Common myeloid progenitor, CD34-positive (primary cell): Measurements from ENCODE around the gene NRP2.

ENCODE experiments used
- CTCF ChIA-PET: fragments of 350-600 bp; sonication (Branson Sonifier 250); formaldehyde crosslinking; loops from one replicate; lab custom pipeline; 2021; ENCODE audit warnings: antibody characterized with exemption; lab: Charles Lee
- POLR2A ChIA-PET: fragments of 350-600 bp; sonication (Branson Sonifier 250); formaldehyde crosslinking; loops from one replicate; lab custom pipeline; 2021; ENCODE audit warnings: antibody characterized with exemption; lab: Charles Lee
- DNase-seq, 3 donors: peaks; one replicate each; pipeline versions ENCODE4 v3.0.0 to v3.0.0-alpha.2; 2013
- H3K27ac ChIP-seq, 2 experiments: 1 replicate in 1 of 2; 2 replicates in 1 of 2; pipeline ENCODE4 v1.7.0; 2013; ENCODE audit warnings: inconsistent platforms in 2 of 2, low read length in 2 of 2, mild to moderate bottlenecking in 2 of 2, low read depth in 1 of 2, moderate library complexity in 1 of 2; ENCODE audit not compliant: severe bottlenecking in 2 of 2, insufficient read depth in 1 of 2, poor library complexity in 1 of 2
- H3K27me3 ChIP-seq, 5 experiments: replicated peaks in 2 of 5; 1 replicate in 3 of 5; 2 replicates in 2 of 5; pipeline versions ENCODE4 v1.6.1 to v1.7.0; 2013; ENCODE audit warnings: low read length in 4 of 5, mild to moderate bottlenecking in 2 of 5, moderate library complexity in 2 of 5, inconsistent platforms in 1 of 5; ENCODE audit not compliant: insufficient read depth in 5 of 5, control insufficient read depth in 4 of 5
- H3K36me3 ChIP-seq, 4 experiments: 1 replicate in 2 of 4; 2 replicates in 2 of 4; pipeline versions ENCODE4 v1.6.1 to v1.7.0; 2013; ENCODE audit warnings: low read length in 3 of 4, control low read depth in 1 of 4, mild to moderate bottlenecking in 1 of 4; ENCODE audit not compliant: control insufficient read depth in 4 of 4, insufficient read depth in 4 of 4
- H3K4me1 ChIP-seq, 4 experiments: 1 replicate in 3 of 4; 2 replicates in 1 of 4; pipeline versions ENCODE4 v1.6.1 to v1.7.1; 2013; ENCODE audit warnings: low read length in 3 of 4, mild to moderate bottlenecking in 3 of 4, control low read depth in 1 of 4, inconsistent platforms in 1 of 4, moderate library complexity in 1 of 4; ENCODE audit not compliant: control insufficient read depth in 4 of 4, insufficient read depth in 4 of 4; ENCODE audit errors: control extremely low read depth in 1 of 4
- H3K4me3 ChIP-seq, 7 experiments: 1 replicate in 4 of 7; 2 replicates in 3 of 7; pipeline versions ENCODE4 v1.5.1 to v1.7.0; 2013; ENCODE audit warnings: mild to moderate bottlenecking in 7 of 7, low read length in 6 of 7, moderate library complexity in 6 of 7, inconsistent platforms in 2 of 7, low read depth in 2 of 7, control low read depth in 1 of 7; ENCODE audit not compliant: insufficient read depth in 4 of 7, control insufficient read depth in 1 of 7; ENCODE audit errors: extremely low read depth in 1 of 7
- H3K9me3 ChIP-seq, 5 experiments: 1 replicate in 4 of 5; 2 replicates in 1 of 5; pipeline versions ENCODE4 v1.6.1 to v1.7.1; 2013; ENCODE audit warnings: low read length in 4 of 5, mild to moderate bottlenecking in 2 of 5, inconsistent platforms in 1 of 5, low read depth in 1 of 5, moderate library complexity in 1 of 5; ENCODE audit not compliant: control insufficient read depth in 4 of 5, insufficient read depth in 2 of 5; ENCODE audit errors: control extremely low read depth in 1 of 5
- WGBS: methylation state at CpG from one replicate; pipeline ENCODE4 v1.1.5; 2013; ENCODE audit not compliant: insufficient coverage; 5-methylcytosine and 5-hydroxymethylcytosine counted together

The NRP2 gene

GRCh38 chr2:205744074-205744591 lies 61.8 kb downstream of the NRP2 start:
- Histone ChIP-seq H3K4me3 (no peak overlapping the region), H3K27ac (no peak overlapping the region), H3K4me1 (peaks cover 0 to 5% (median 0%) of the 10 kb centered on the region in 4 experiments), H3K9me3 (no peaks in the 10 kb centered on the region), H3K36me3 (no peaks in the 10 kb centered on the region), H3K27me3 (no peaks in the 10 kb centered on the region)
- POLR2A ChIA-PET: no interaction called here
- no peak for DNase-seq
- 100% methylated on average over 5 of the region's 7 CpGs for WGBS
- CTCF ChIA-PET: interaction anchor here (1.4 kb wide), 1 partner anchor 13 kb away, joined by 3 read pairs; no protein-coding TSS in a partner anchor

DNA sequence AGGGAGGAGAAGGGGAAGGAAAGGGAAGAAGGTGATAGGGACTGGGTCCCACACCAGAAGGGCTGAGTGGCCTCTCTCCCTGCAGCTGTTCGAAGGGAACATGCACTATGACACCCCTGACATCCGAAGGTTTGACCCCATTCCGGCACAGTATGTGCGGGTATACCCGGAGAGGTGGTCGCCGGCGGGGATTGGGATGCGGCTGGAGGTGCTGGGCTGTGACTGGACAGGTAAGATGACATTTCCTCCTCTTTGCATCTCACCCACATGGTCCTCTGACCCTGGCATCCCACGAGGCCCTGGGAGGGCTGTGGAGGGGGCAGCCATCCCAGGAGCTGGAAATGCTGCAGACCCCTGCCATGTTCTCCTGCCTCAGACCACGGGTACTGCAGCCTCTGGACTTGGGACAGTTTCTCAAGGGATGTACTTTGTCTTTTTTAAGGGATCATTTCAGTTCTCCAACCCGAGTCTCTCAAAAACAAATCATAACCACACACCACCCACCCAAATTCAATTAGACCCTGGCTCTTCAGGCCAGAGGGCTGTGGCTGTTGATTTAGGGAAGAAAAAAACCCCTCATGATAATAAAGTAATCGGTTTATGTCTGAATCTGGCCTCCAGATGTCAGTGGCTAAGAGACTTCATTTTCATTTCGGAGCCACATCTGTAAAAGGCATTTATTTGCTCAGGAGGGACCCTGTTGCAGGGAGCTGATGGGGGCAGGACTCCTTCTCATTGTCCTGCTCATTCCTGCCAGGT lies 63.5 kb downstream of the NRP2 start:
- Histone ChIP-seq H3K4me3 (no peak overlapping the region), H3K9me3 (no peaks in the 10 kb centered on the region), H3K27ac (no peak overlapping the region), H3K36me3 (no peaks in the 10 kb centered on the region), H3K4me1 (peaks cover 0 to 5% (median 0%) of the 10 kb centered on the region in 4 experiments), H3K27me3 (no peaks in the 10 kb centered on the region)
- POLR2A ChIA-PET: no interaction called here
- 98% methylated on average over 11 of the region's 14 CpGs for WGBS
- no peak for DNase-seq
- CTCF ChIA-PET: interaction anchor here (0.5 to 1.6 kb wide), 2 partner anchors 10 to 60 kb away, joined by 3 to 4 read pairs; no protein-coding TSS in a partner anchor

- 87% methylated on average over 5 of the region's 7 CpGs for WGBS
- Histone ChIP-seq H3K4me1 (peaks cover 0 to 5% (median 0%) of the 10 kb centered on the region in 4 experiments), H3K9me3 (no peaks in the 10 kb centered on the region), H3K27ac (no peak overlapping the region), H3K4me3 (no peak overlapping the region), H3K36me3 (no peaks in the 10 kb centered on the region), H3K27me3 (no peaks in the 10 kb centered on the region)
- POLR2A ChIA-PET: no interaction called here
- DNase-seq: no peak
- CTCF ChIA-PET: interaction anchor here (1.6 to 1.8 kb wide), 2 partner anchors 11 kb away, joined by 4 read pairs; no protein-coding TSS in a partner anchor
Observed at GRCh38 chr2:205746420-205746785, 64.1 kb downstream of the NRP2 start.

- no peak overlapping the region for H3K27ac ChIP-seq
- no peak overlapping the region for H3K4me3 ChIP-seq
- DNase-seq: no peak
- no peaks in the 10 kb centered on the region for H3K9me3 ChIP-seq
- H3K36me3 ChIP-seq: no peaks in the 10 kb centered on the region
- 95% methylated on average over 8 of the region's 11 CpGs for WGBS
- peaks cover 0 to 5% (median 0%) of the 10 kb centered on the region in 4 experiments for H3K4me1 ChIP-seq
- H3K27me3 ChIP-seq: no peaks in the 10 kb centered on the region
- CTCF ChIA-PET: interaction anchor here (1.8 kb wide), 1 partner anchor 10 kb away, joined by 4 read pairs; no protein-coding TSS in a partner anchor
- POLR2A ChIA-PET: no interaction called here
Observed at GRCh38 chr2:205747829-205748386, 65.6 kb downstream of the NRP2 start.

GRCh38 chr2:205748639-205749038 lies 66.3 kb downstream of the NRP2 start:
- DNase-seq: no peak
- Histone ChIP-seq H3K27ac (no peak overlapping the region), H3K4me3 (no peak overlapping the region), H3K27me3 (peaks cover 0 to 3% (median 0%) of the 10 kb centered on the region in 5 experiments), H3K9me3 (no peaks in the 10 kb centered on the region), H3K4me1 (peaks cover 0 to 5% (median 0%) of the 10 kb centered on the region in 4 experiments), H3K36me3 (no peaks in the 10 kb centered on the region)
- ChIA-PET CTCF (no interaction called here), POLR2A (no interaction called here)
- WGBS: no CpG with 5 or more reads among the region's 2 CpGs

- Histone ChIP-seq H3K9me3 (no peaks in the 10 kb centered on the region), H3K36me3 (no peaks in the 10 kb centered on the region), H3K27me3 (peaks cover 0 to 3% (median 0%) of the 10 kb centered on the region in 5 experiments), H3K4me3 (no peak overlapping the region), H3K27ac (no peak overlapping the region), H3K4me1 (peaks cover 0 to 4% (median 0%) of the 10 kb centered on the region in 4 experiments)
- CTCF ChIA-PET: no interaction called here
- POLR2A ChIA-PET: no interaction called here
- DNase-seq: no peak
- WGBS: 87% methylated on average over 6 of the region's 6 CpGs
Observed at GRCh38 chr2:205749078-205749477, 66.8 kb downstream of the NRP2 start.

GRCh38 chr2:205750797-205751196 lies 68.5 kb downstream of the NRP2 start:
- POLR2A ChIA-PET: no interaction called here
- DNase-seq: no peak
- Histone ChIP-seq H3K27me3 (peaks cover 0 to 3% (median 0%) of the 10 kb centered on the region in 5 experiments), H3K4me3 (no peak overlapping the region), H3K36me3 (no peaks in the 10 kb centered on the region), H3K4me1 (no peaks in the 10 kb centered on the region), H3K9me3 (no peaks in the 10 kb centered on the region), H3K27ac (no peak overlapping the region)
- 71% methylated on average over 3 of the region's 3 CpGs for WGBS
- CTCF ChIA-PET: no interaction called here
